Astrocyte (in vitro differentiated cells and primary cell): Measurements from ENCODE around the gene PCYT2. TPM values are rescaled to one million over a fixed set of nuclear protein-coding genes. Genes with fewer than 3 reads are reported as not detected.

Experiments
- DNase-seq: peaks from one replicate; pipeline ENCODE4 v3.0.0-alpha.2; 2010; ENCODE audit warnings: low read depth
- FAIRE-seq: peaks from 2 replicates; lab custom pipeline; 2011; peaks lifted over from hg19 to GRCh38; lab: Jason Lieb, UNC
- H2AFZ ChIP-seq: 2 replicates; pipeline ENCODE4 v1.6.0; 2012; ENCODE audit warnings: low read depth, low read length, inconsistent platforms
- H3K27ac ChIP-seq: 2 replicates; pipeline ENCODE4 v1.5.1; 2011; ENCODE audit warnings: low read depth, low read length, inconsistent platforms
- H3K27me3 ChIP-seq: 2 replicates; pipeline ENCODE4 v1.6.0; 2011; ENCODE audit warnings: low read length, inconsistent platforms; ENCODE audit not compliant: insufficient read depth
- H3K36me3 ChIP-seq: 2 replicates; pipeline ENCODE4 v1.5.1; 2011; ENCODE audit warnings: low read length, inconsistent platforms; ENCODE audit not compliant: insufficient read depth
- H3K4me1 ChIP-seq: 2 replicates; pipeline ENCODE4 v1.5.1; 2011; ENCODE audit warnings: low read length, inconsistent platforms; ENCODE audit not compliant: insufficient read depth
- H3K4me2 ChIP-seq: 2 replicates; pipeline ENCODE4 v1.6.0; 2012; ENCODE audit warnings: low read length, inconsistent platforms
- H3K4me3 ChIP-seq: 2 replicates; pipeline ENCODE4 v1.5.1; 2011; ENCODE audit warnings: low read depth, mild to moderate bottlenecking, low read length, inconsistent platforms; ENCODE audit not compliant: insufficient read depth
- H3K79me2 ChIP-seq: 2 replicates; pipeline ENCODE4 v1.6.0; 2012; ENCODE audit warnings: mild to moderate bottlenecking, low read length, inconsistent platforms; ENCODE audit not compliant: insufficient read depth
- H3K9ac ChIP-seq: 2 replicates; pipeline ENCODE4 v1.6.0; 2012; ENCODE audit warnings: mild to moderate bottlenecking, low read length, inconsistent platforms
- H3K9me3 ChIP-seq: 2 replicates; pipeline ENCODE4 v1.5.1; 2012; ENCODE audit warnings: low read depth, mild to moderate bottlenecking, low read length, inconsistent platforms; ENCODE audit not compliant: insufficient read depth
- H4K20me1 ChIP-seq: 2 replicates; pipeline ENCODE4 v1.6.0; 2012; ENCODE audit warnings: low read length, inconsistent platforms; ENCODE audit not compliant: insufficient read depth
- H3K27ac Mint-ChIP-seq: one replicate; pipeline ENCODE4 v1.8.0; 2021; ENCODE audit warnings: mild to moderate bottlenecking, mixed read lengths; ENCODE audit not compliant: unreplicated experiment
- H3K27me3 Mint-ChIP-seq: one replicate; pipeline ENCODE4 v1.8.0; 2021; ENCODE audit warnings: low read depth, mixed read lengths; ENCODE audit not compliant: unreplicated experiment
- H3K36me3 Mint-ChIP-seq: one replicate; pipeline ENCODE4 v1.8.0; 2021; ENCODE audit warnings: low read depth, mixed read lengths; ENCODE audit not compliant: unreplicated experiment
- H3K4me1 Mint-ChIP-seq: one replicate; pipeline ENCODE4 v1.8.0; 2021; ENCODE audit warnings: low read depth, mixed read lengths; ENCODE audit not compliant: unreplicated experiment
- H3K4me3 Mint-ChIP-seq: one replicate; pipeline ENCODE4 v1.8.0; 2021; ENCODE audit warnings: mild to moderate bottlenecking, moderate library complexity, mixed read lengths; ENCODE audit not compliant: unreplicated experiment
- H3K9me3 Mint-ChIP-seq: one replicate; pipeline ENCODE4 v1.8.0; 2021; ENCODE audit warnings: mild to moderate bottlenecking, mixed read lengths; ENCODE audit not compliant: unreplicated experiment
- CTCF ChIP-seq: IDR thresholded peaks from 2 replicates; pipeline ENCODE4 v1.5.1; 2011; ENCODE audit warnings: low read depth, mild to moderate bottlenecking, inconsistent platforms, low read length, moderate library complexity; ENCODE audit not compliant: insufficient read depth
- EZH2 ChIP-seq: IDR thresholded peaks from 2 replicates; pipeline ENCODE4 v1.6.1; 2012; ENCODE audit warnings: mild to moderate bottlenecking, low read length, inconsistent platforms; ENCODE audit not compliant: insufficient read depth
- total RNA-seq: library from RNA; stranded (reverse); gene quantifications from 2 replicates; pipeline ENCODE4 v1.2.1, GENCODE V29; 2021

The PCYT2 gene
- total RNA-seq, 1 donor from 2014 or later = 31.6 TPM

GRCh38 chr17:81911969-81912368 lies 770 bp upstream of the PCYT2 start:
- no peak overlapping the region for H3K27ac Mint-ChIP-seq
- no peak for TF ChIP-seq EZH2

GRCh38 chr17:81910840-81911276 lies 341 bp downstream of the PCYT2 start:
- H3K9me3 ChIP-seq = no peaks in the 10 kb centered on the region
- no peak for FAIRE-seq
- no peak for TF ChIP-seq EZH2
- TF ChIP-seq CTCF = no peak
- Mint-ChIP-seq H3K4me3 (peak overlapping the region; percentile 90), H3K36me3 (peaks cover 12% of the 10 kb centered on the region), H3K9me3 (peaks cover 1% of the 10 kb centered on the region), H3K27me3 (no peaks in the 10 kb centered on the region), H3K4me1 (peaks cover 2% of the 10 kb centered on the region), H3K27ac (no peak overlapping the region)
- peaks cover 15% of the 10 kb centered on the region for H3K79me2 ChIP-seq
- H3K4me2 ChIP-seq = peak overlapping the region; percentile 88
- DNase-seq = no peak
- H4K20me1 ChIP-seq = peaks cover 58% of the 10 kb centered on the region
- H2AFZ ChIP-seq = peak overlapping the region; percentile 62
- no peaks in the 10 kb centered on the region for H3K27me3 ChIP-seq
- peaks cover 10% of the 10 kb centered on the region for H3K4me1 ChIP-seq
- peak overlapping the region; percentile 72 for H3K9ac ChIP-seq
- peak overlapping the region; percentile 61 for H3K4me3 ChIP-seq
- peaks cover 6% of the 10 kb centered on the region for H3K36me3 ChIP-seq
- H3K27ac ChIP-seq = no peak overlapping the region

More at GRCh38 chr17:81911969-81912368, 770 bp upstream of the PCYT2 start:
- no peaks in the 10 kb centered on the region for H3K27me3 Mint-ChIP-seq
- H3K36me3 Mint-ChIP-seq = peaks cover 12% of the 10 kb centered on the region
- Histone ChIP-seq H2AFZ (no peak overlapping the region), H3K9me3 (no peaks in the 10 kb centered on the region), H3K4me2 (peak overlapping the region; percentile 58), H3K79me2 (peaks cover 24% of the 10 kb centered on the region), H3K4me1 (peaks cover 15% of the 10 kb centered on the region), H3K27me3 (no peaks in the 10 kb centered on the region), H3K9ac (no peak overlapping the region), H3K4me3 (no peak overlapping the region), H3K36me3 (peaks cover 6% of the 10 kb centered on the region), H3K27ac (no peak overlapping the region), H4K20me1 (peaks cover 65% of the 10 kb centered on the region)
- H3K9me3 Mint-ChIP-seq = peaks cover 1% of the 10 kb centered on the region
- peak overlapping the region; percentile 74 for H3K4me3 Mint-ChIP-seq
- FAIRE-seq (no peak), DNase-seq (no peak)
- peaks cover 6% of the 10 kb centered on the region for H3K4me1 Mint-ChIP-seq

- peaks cover 6% of the 10 kb centered on the region for H3K36me3 ChIP-seq
- peak overlapping the region; percentile 90 for H3K4me3 Mint-ChIP-seq
- H3K27me3 ChIP-seq = no peaks in the 10 kb centered on the region
- peaks cover 10% of the 10 kb centered on the region for H3K4me1 ChIP-seq
- H3K9me3 ChIP-seq = no peaks in the 10 kb centered on the region
- peaks cover 10% of the 10 kb centered on the region for H3K36me3 Mint-ChIP-seq
- no peak overlapping the region for H3K27ac ChIP-seq
- H4K20me1 ChIP-seq = peaks cover 54% of the 10 kb centered on the region
- peaks cover 1% of the 10 kb centered on the region for H3K9me3 Mint-ChIP-seq
- H3K4me1 Mint-ChIP-seq = peaks cover 2% of the 10 kb centered on the region
- peak overlapping the region; percentile 62 for H2AFZ ChIP-seq
- H3K9ac ChIP-seq = peak overlapping the region; percentile 72
- H3K4me2 ChIP-seq = peak overlapping the region; percentile 88
- FAIRE-seq (no peak), DNase-seq (no peak)
- H3K79me2 ChIP-seq = peaks cover 9% of the 10 kb centered on the region
- TF ChIP-seq CTCF = no peak
- no peak for TF ChIP-seq EZH2
- H3K27me3 Mint-ChIP-seq = no peaks in the 10 kb centered on the region
- H3K27ac Mint-ChIP-seq = peak overlapping the region; percentile 4
- peak overlapping the region; percentile 61 for H3K4me3 ChIP-seq
Measured at GRCh38 chr17:81909966-81910839, 996 bp downstream of the PCYT2 start.
